ENCODE data around the gene PARP6. TPM values are rescaled to one million over a fixed set of nuclear protein-coding genes. Genes with fewer than 3 reads are reported as not detected.

Gene PARP6
- polyA plus RNA-seq, 3 donors = 12.9 to 165 (median 13.5) TPM

GRCh38 chr15:72205896-72206676 lies 66.3 kb downstream of the PARP6 start:
- intact Hi-C loops (cut with micrococcal nuclease) = loop anchor here in 1 of 2 donors (10.0 kb wide), 1 partner anchor 49 kb away; no protein-coding TSS in a partner anchor

GRCh38 chr15:72205273-72205672 lies 67.1 kb downstream of the PARP6 start:
- H3K4me3 Mint-ChIP-seq = no peak overlapping the region
- H3K36me3 Mint-ChIP-seq = peaks cover 97 to 99% of the 10 kb centered on the region in 2 donors
- intact Hi-C loops (cut with micrococcal nuclease) = loop anchor here in 1 of 2 donors (10.0 kb wide), 1 partner anchor 50 kb away; no protein-coding TSS in a partner anchor
- peak overlapping the region in 1 of 2 donors; percentile 21 for H3K27ac ChIP-seq (ENCODE audit: low read depth in 1 of 2, low read length in 2 of 2)
- TF ChIP-seq CTCF (IDR thresholded peaks at IDR 0.05) = no peak
- DNase-seq = no peak
- peaks cover 2% of the 10 kb centered on the region for H3K4me1 Mint-ChIP-seq
- no peaks in the 10 kb centered on the region for H3K9me3 ChIP-seq (replicated peaks in 1 of 2; ENCODE audit: control insufficient read depth in 1 of 2, insufficient read depth in 1 of 2, low read length in 2 of 2)
- H3K9me3 Mint-ChIP-seq = no peaks in the 10 kb centered on the region
- H2AFZ ChIP-seq (ENCODE audit: insufficient read depth, low read depth, low read length, poor library complexity, severe bottlenecking) = no peak overlapping the region
- H3K9ac ChIP-seq (ENCODE audit: insufficient read depth, low read length, poor library complexity, severe bottlenecking) = no peak overlapping the region
- H3K27me3 Mint-ChIP-seq (ENCODE audit: low read depth in 3 of 3) = peaks cover 0 to 1% (median 0%) of the 10 kb centered on the region in 3 donors
- WGBS (ENCODE audit: insufficient coverage) = no CpG with 5 or more reads among the region's 2 CpGs
- H3K79me2 ChIP-seq (ENCODE audit: insufficient read depth, low read length) = peaks cover 56% of the 10 kb centered on the region
- H3K36me3 ChIP-seq (replicated peaks in 1 of 2; ENCODE audit: control insufficient read depth in 1 of 2, insufficient read depth in 2 of 2, low read length in 2 of 2) = peaks cover 98 to 99% of the 10 kb centered on the region in 2 donors
- no peaks in the 10 kb centered on the region for H3K27me3 ChIP-seq (ENCODE audit: control insufficient read depth in 2 of 2, insufficient read depth in 2 of 2, low read length in 2 of 2)
- H3K27ac Mint-ChIP-seq = peak overlapping the region in 4 of 7 donors; percentile 41 to 82 (median 72)
- no peaks in the 10 kb centered on the region for H3K4me1 ChIP-seq (ENCODE audit: control insufficient read depth in 1 of 2, insufficient read depth in 2 of 2, low read length in 2 of 2)
- peaks cover 99% of the 10 kb centered on the region for H4K20me1 ChIP-seq (ENCODE audit: insufficient read depth, low read length)
- H3K4me2 ChIP-seq (replicated peaks; ENCODE audit: extremely low read depth, low read length, poor library complexity, severe bottlenecking) = no peak overlapping the region
- no peak overlapping the region for H3K4me3 ChIP-seq (replicated peaks in 1 of 3; ENCODE audit: low read depth in 2 of 3, low read length in 3 of 3)

More at GRCh38 chr15:72205896-72206676, 66.3 kb downstream of the PARP6 start:
- no peaks in the 10 kb centered on the region for H3K27me3 ChIP-seq (ENCODE audit: control insufficient read depth in 2 of 2, insufficient read depth in 2 of 2, low read length in 2 of 2)
- no peak overlapping the region for H3K4me3 ChIP-seq (replicated peaks in 1 of 3; ENCODE audit: low read depth in 2 of 3, low read length in 3 of 3)
- H4K20me1 ChIP-seq (ENCODE audit: insufficient read depth, low read length) = peaks cover 99% of the 10 kb centered on the region
- no peaks in the 10 kb centered on the region for H3K4me1 ChIP-seq (ENCODE audit: control insufficient read depth in 1 of 2, insufficient read depth in 2 of 2, low read length in 2 of 2)
- H3K9me3 ChIP-seq (replicated peaks in 1 of 2; ENCODE audit: control insufficient read depth in 1 of 2, insufficient read depth in 1 of 2, low read length in 2 of 2) = no peaks in the 10 kb centered on the region
- peaks cover 96 to 99% of the 10 kb centered on the region in 2 donors for H3K36me3 Mint-ChIP-seq
- no peaks in the 10 kb centered on the region for H3K9me3 Mint-ChIP-seq
- H3K4me1 Mint-ChIP-seq = no peaks in the 10 kb centered on the region
- peaks cover 0 to 1% (median 0%) of the 10 kb centered on the region in 3 donors for H3K27me3 Mint-ChIP-seq (ENCODE audit: low read depth in 3 of 3)
- peak overlapping the region in 1 of 2 donors; percentile 49 for H3K27ac ChIP-seq (ENCODE audit: low read depth in 1 of 2, low read length in 2 of 2)
- no peak overlapping the region for H3K4me3 Mint-ChIP-seq
- TF ChIP-seq CTCF (IDR thresholded peaks at IDR 0.05) = no peak
- peaks cover 98 to 99% of the 10 kb centered on the region in 2 donors for H3K36me3 ChIP-seq (replicated peaks in 1 of 2; ENCODE audit: control insufficient read depth in 1 of 2, insufficient read depth in 2 of 2, low read length in 2 of 2)
- no peak overlapping the region for H2AFZ ChIP-seq (ENCODE audit: insufficient read depth, low read depth, low read length, poor library complexity, severe bottlenecking)
- H3K79me2 ChIP-seq (ENCODE audit: insufficient read depth, low read length) = peaks cover 63% of the 10 kb centered on the region
- H3K27ac Mint-ChIP-seq = peak overlapping the region; percentile 33 to 81 (median 58)
- no peak overlapping the region for H3K4me2 ChIP-seq (replicated peaks; ENCODE audit: extremely low read depth, low read length, poor library complexity, severe bottlenecking)
- no peak overlapping the region for H3K9ac ChIP-seq (ENCODE audit: insufficient read depth, low read length, poor library complexity, severe bottlenecking)
- no peak for DNase-seq
- WGBS (ENCODE audit: insufficient coverage) = 98% methylated on average over 8 of the region's 10 CpGs

Measured in CD14-positive monocyte (primary cell).